ENCODE data around the gene MMS19.

- TF ChIP-seq CTCF (IDR thresholded peaks at IDR 0.05): no peak
- no peak for TF ChIP-seq POLR2A (IDR thresholded peaks at IDR 0.05)
Measured at GRCh38 chr10:97435211-97435610, 63.0 kb downstream of the MMS19 start.
